Measurements from ENCODE around the gene L3MBTL4.

GRCh38 chr18:5951515-5952091, 463.1 kb downstream of the L3MBTL4 start:
- TF ChIP-seq, protein P1, sequence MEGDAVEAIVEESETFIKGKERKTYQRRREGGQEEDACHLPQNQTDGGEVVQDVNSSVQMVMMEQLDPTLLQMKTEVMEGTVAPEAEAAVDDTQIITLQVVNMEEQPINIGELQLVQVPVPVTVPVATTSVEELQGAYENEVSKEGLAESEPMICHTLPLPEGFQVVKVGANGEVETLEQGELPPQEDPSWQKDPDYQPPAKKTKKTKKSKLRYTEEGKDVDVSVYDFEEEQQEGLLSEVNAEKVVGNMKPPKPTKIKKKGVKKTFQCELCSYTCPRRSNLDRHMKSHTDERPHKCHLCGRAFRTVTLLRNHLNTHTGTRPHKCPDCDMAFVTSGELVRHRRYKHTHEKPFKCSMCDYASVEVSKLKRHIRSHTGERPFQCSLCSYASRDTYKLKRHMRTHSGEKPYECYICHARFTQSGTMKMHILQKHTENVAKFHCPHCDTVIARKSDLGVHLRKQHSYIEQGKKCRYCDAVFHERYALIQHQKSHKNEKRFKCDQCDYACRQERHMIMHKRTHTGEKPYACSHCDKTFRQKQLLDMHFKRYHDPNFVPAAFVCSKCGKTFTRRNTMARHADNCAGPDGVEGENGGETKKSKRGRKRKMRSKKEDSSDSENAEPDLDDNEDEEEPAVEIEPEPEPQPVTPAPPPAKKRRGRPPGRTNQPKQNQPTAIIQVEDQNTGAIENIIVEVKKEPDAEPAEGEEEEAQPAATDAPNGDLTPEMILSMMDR (IDR thresholded peaks at IDR 0.05): no peak
- no peak for TF ChIP-seq POLR2A (IDR thresholded peaks at IDR 0.05)
